ENCODE results near the gene MPP1. TPM values are rescaled to one million over a fixed set of nuclear protein-coding genes. Genes with fewer than 3 reads are reported as not detected.

MPP1 gene
- total RNA-seq, 2 experiments from 2014 or later = 22.5 to 24.9 TPM

GRCh38 chrX:154815274-154815818, 10.1 kb upstream of the MPP1 start:
- Mint-ChIP-seq H3K27ac (no peak overlapping the region), H3K4me3 (no peak overlapping the region), H3K36me3 (ENCODE audit: low read depth) (no peaks in the 10 kb centered on the region), H3K4me1 (ENCODE audit: low read depth) (no peaks in the 10 kb centered on the region), H3K9me3 (no peaks in the 10 kb centered on the region), H3K27me3 (peaks cover 5% of the 10 kb centered on the region)
- no peak for ATAC-seq
- no peak for DNase-seq
- CTCF ChIA-PET = no interaction called here
- POLR2A ChIA-PET = no interaction called here
- TF ChIP-seq CTCF (IDR thresholded peaks at IDR 0.05) = no peak
- intact Hi-C loops (cut with micrococcal nuclease) = no loop called here

- POLR2A ChIA-PET = no interaction called here
- no peak for ATAC-seq
- no peak for TF ChIP-seq CTCF (IDR thresholded peaks at IDR 0.05)
Measured at GRCh38 chrX:154813801-154814200, 8.5 kb upstream of the MPP1 start.

GRCh38 chrX:154812341-154813101, 7.2 kb upstream of the MPP1 start:
- H3K4me1 Mint-ChIP-seq (ENCODE audit: low read depth) = peaks cover 7% of the 10 kb centered on the region
- ChIA-PET CTCF (interaction anchor here (0.8 to 0.9 kb wide), 2 partner anchors 22 to 100 kb away, joined by 3 read pairs; no protein-coding TSS in a partner anchor), POLR2A (no interaction called here)
- H3K4me3 Mint-ChIP-seq = no peak overlapping the region
- no peak for ATAC-seq
- intact Hi-C loops (cut with micrococcal nuclease) = no loop called here
- no peak for DNase-seq
- no peaks in the 10 kb centered on the region for H3K36me3 Mint-ChIP-seq (ENCODE audit: low read depth)
- no peak for TF ChIP-seq CTCF (IDR thresholded peaks at IDR 0.05)
- H3K9me3 Mint-ChIP-seq = no peaks in the 10 kb centered on the region
- peaks cover 5% of the 10 kb centered on the region for H3K27me3 Mint-ChIP-seq
- H3K27ac Mint-ChIP-seq = no peak overlapping the region

More at GRCh38 chrX:154813801-154814200, 8.5 kb upstream of the MPP1 start:
- Mint-ChIP-seq H3K27me3 (peaks cover 5% of the 10 kb centered on the region), H3K36me3 (ENCODE audit: low read depth) (no peaks in the 10 kb centered on the region), H3K9me3 (no peaks in the 10 kb centered on the region), H3K4me3 (no peak overlapping the region), H3K27ac (no peak overlapping the region), H3K4me1 (ENCODE audit: low read depth) (peaks cover 7% of the 10 kb centered on the region)
- no peak for DNase-seq
- intact Hi-C loops (cut with micrococcal nuclease) = no loop called here
- CTCF ChIA-PET = no interaction called here

- Mint-ChIP-seq H3K9me3 (no peaks in the 10 kb centered on the region), H3K4me3 (no peak overlapping the region), H3K27ac (no peak overlapping the region), H3K36me3 (ENCODE audit: low read depth) (no peaks in the 10 kb centered on the region), H3K27me3 (peaks cover 5% of the 10 kb centered on the region), H3K4me1 (ENCODE audit: low read depth) (peaks cover 14% of the 10 kb centered on the region)
- intact Hi-C loops (cut with micrococcal nuclease) = no loop called here
- no peak for TF ChIP-seq CTCF (IDR thresholded peaks at IDR 0.05)
- ATAC-seq = peak; percentile 53
- no peak for DNase-seq
- ChIA-PET CTCF (no interaction called here), POLR2A (interaction anchor here (1.1 kb wide), 1 partner anchor 33 kb away, joined by 4 read pairs; no protein-coding TSS in a partner anchor)
Measured at GRCh38 chrX:154809939-154810665, 4.8 kb upstream of the MPP1 start.

Measured in activated CD8-positive, alpha-beta T cell treated with anti-CD3 and anti-CD28 coated beads for 36 hours (primary cell).